Stimulated activated CD4-positive, alpha-beta T cell treated with anti-CD3 and anti-CD28 coated beads, TNF-alpha, amount 100 ng/mL, for 48 hours (primary cell): Measurements from ENCODE around the gene RELN.

ENCODE experiments used
- DNase-seq, 3 donors: peaks; one replicate each; pipeline ENCODE4 v3.0.0-alpha.2; 2020; ENCODE audit warnings: low read depth in 3 of 3

The RELN gene

GRCh38 chr7:103569621-103570305, 419.7 kb downstream of the RELN start:
- DNase-seq: no peak

GRCh38 chr7:103564416-103564815, 425.0 kb downstream of the RELN start:
- DNase-seq: no peak

- DNase-seq: no peak
Observed at GRCh38 chr7:103560136-103560535, 429.3 kb downstream of the RELN start.

- DNase-seq: no peak
Observed at GRCh38 chr7:103551016-103551415, 438.4 kb downstream of the RELN start.

- DNase-seq: no peak
Observed at GRCh38 chr7:103549786-103550185, 439.7 kb downstream of the RELN start.

GRCh38 chr7:103547451-103548284, 441.8 kb downstream of the RELN start:
- no peak for DNase-seq

- DNase-seq: no peak
Observed at GRCh38 chr7:103542470-103542869, 447.0 kb downstream of the RELN start.

- DNase-seq: no peak
Observed at GRCh38 chr7:103541947-103542346, 447.5 kb downstream of the RELN start.

- no peak for DNase-seq
Observed at GRCh38 chr7:103541026-103541425, 448.4 kb downstream of the RELN start.

GRCh38 chr7:103540338-103540737, 449.1 kb downstream of the RELN start:
- DNase-seq: no peak

- no peak for DNase-seq
Observed at GRCh38 chr7:103539875-103540274, 449.6 kb downstream of the RELN start.

- DNase-seq: no peak
Observed at GRCh38 chr7:103538964-103539709, 450.3 kb downstream of the RELN start.

- DNase-seq: no peak
Observed at GRCh38 chr7:103533761-103534160, 455.7 kb downstream of the RELN start.

- DNase-seq: no peak
Observed at GRCh38 chr7:103532955-103533354, 456.5 kb downstream of the RELN start.

GRCh38 chr7:103528152-103528551, 461.3 kb downstream of the RELN start:
- no peak for DNase-seq

- no peak for DNase-seq
Observed at GRCh38 chr7:103525937-103526336, 463.5 kb downstream of the RELN start.

- no peak for DNase-seq
Observed at GRCh38 chr7:103524042-103524907, 465.2 kb downstream of the RELN start.

- no peak for DNase-seq
Observed at GRCh38 chr7:103521937-103522336, 467.5 kb downstream of the RELN start.

- DNase-seq: no peak
Observed at GRCh38 chr7:103504505-103505135, 484.8 kb downstream of the RELN start.

GRCh38 chr7:103501206-103501605, 488.3 kb downstream of the RELN start:
- no peak for DNase-seq

GRCh38 chr7:103499976-103500375, 489.5 kb downstream of the RELN start:
- DNase-seq: no peak
